SK-N-SH treated with all-trans-retinoic acid at 6 μM for 48 hours (cell line): ENCODE measurements around the gene ARL15.

Source experiments
- ATAC-seq: fragments of 200-7000 bp; cut with Tn5 transposase; 3 replicates; pipeline ENCODE4 v1.9.1; 2020; ENCODE audit warnings: mild to moderate bottlenecking, moderate library complexity
- ARNTL ChIP-seq: fragments of 450-650 bp; formaldehyde crosslinking; IDR thresholded peaks from 2 replicates; pipeline ENCODE4 v1.5.0; 2020; ENCODE audit warnings: low read depth, mild to moderate bottlenecking, moderate library complexity, borderline replicate concordance
- CSDC2 ChIP-seq: fragments of 250-450 bp; sonication (Bioruptor Pico); IDR thresholded peaks from 2 replicates; pipeline ENCODE4 v1.5.0; 2020; ENCODE audit warnings: mild to moderate bottlenecking, moderate library complexity
- ESRRG ChIP-seq: fragments of 250-450 bp; sonication (Bioruptor Pico); IDR thresholded peaks from 2 replicates; pipeline ENCODE4 v1.6.1; 2021; ENCODE audit warnings: mild to moderate bottlenecking
- GLIS3 ChIP-seq: fragments of 250-450 bp; sonication (Bioruptor Pico); IDR thresholded peaks from 2 replicates; pipeline ENCODE4 v1.5.0; 2020; ENCODE audit warnings: mild to moderate bottlenecking, moderate library complexity
- ISL1 ChIP-seq: fragments of 250-450 bp; sonication (Bioruptor Pico); IDR thresholded peaks from 2 replicates; pipeline ENCODE4 v2.1.2; 2022; ENCODE audit warnings: mild to moderate bottlenecking, moderate library complexity
- OSR1 ChIP-seq: fragments of 250-450 bp; sonication (Bioruptor Pico); IDR thresholded peaks from 2 replicates; pipeline ENCODE4 v1.8.0; 2022; ENCODE audit warnings: moderate library complexity, mild to moderate bottlenecking, inconsistent platforms
- SNAI2 ChIP-seq: fragments of 250-450 bp; sonication (Bioruptor Pico); IDR thresholded peaks from 2 replicates; pipeline ENCODE4 v1.5.0; 2020; ENCODE audit warnings: mild to moderate bottlenecking, moderate library complexity
- TOX ChIP-seq: fragments of 250-450 bp; sonication (Bioruptor Pico); IDR thresholded peaks from 2 replicates; pipeline ENCODE4 v1.8.0; 2021; ENCODE audit warnings: mild to moderate bottlenecking, moderate library complexity, borderline replicate concordance
- ZC3H10 ChIP-seq: fragments of 250-450 bp; sonication (Bioruptor Pico); IDR thresholded peaks from 2 replicates; pipeline ENCODE4 v1.5.1; 2021; ENCODE audit warnings: mild to moderate bottlenecking, moderate library complexity
- ZFP3 ChIP-seq: fragments of 250-450 bp; sonication (Bioruptor Pico); IDR thresholded peaks from 2 replicates; pipeline ENCODE4 v1.5.0; 2020; ENCODE audit warnings: mild to moderate bottlenecking, moderate library complexity
- ZFP30 ChIP-seq: fragments of 450-650 bp; formaldehyde crosslinking; IDR thresholded peaks from 2 replicates; pipeline ENCODE4 v1.5.0; 2022; ENCODE audit warnings: mild to moderate bottlenecking, moderate library complexity
- ZNF565 ChIP-seq: fragments of 450-650 bp; formaldehyde crosslinking; conservative IDR thresholded peaks from 2 replicates; pipeline ENCODE4 v1.5.0; 2020; ENCODE audit warnings: low read depth, mild to moderate bottlenecking, moderate library complexity
- ZNF70 ChIP-seq: fragments of 450-650 bp; formaldehyde crosslinking; IDR thresholded peaks from 2 replicates; pipeline ENCODE4 v1.5.0; 2020; ENCODE audit warnings: mild to moderate bottlenecking, moderate library complexity
- ZNF8 ChIP-seq: fragments of 450-650 bp; formaldehyde crosslinking; IDR thresholded peaks from 2 replicates; pipeline ENCODE4 v1.5.0; 2020; ENCODE audit warnings: mild to moderate bottlenecking, moderate library complexity
- TF ChIP-seq, protein P1 (sequence below): fragments of 250-450 bp; sonication (Bioruptor Pico); IDR thresholded peaks from 2 replicates; pipeline ENCODE4 v1.5.1; 2021; ENCODE audit warnings: mild to moderate bottlenecking, moderate library complexity
- TF ChIP-seq, protein P2 (sequence below): fragments of 250-450 bp; sonication (Bioruptor Pico); IDR thresholded peaks from 2 replicates; pipeline ENCODE4 v1.8.0; 2021; ENCODE audit warnings: low read depth, mild to moderate bottlenecking, moderate library complexity, borderline replicate concordance
- TF ChIP-seq, protein P3 (sequence below): fragments of 250-450 bp; sonication (Bioruptor Pico); IDR thresholded peaks from 2 replicates; pipeline ENCODE4 v1.5.1; 2020; ENCODE audit warnings: low read depth, mild to moderate bottlenecking, moderate library complexity
- TF ChIP-seq, protein P4 (sequence below): fragments of 250-450 bp; sonication (Bioruptor Pico); IDR thresholded peaks from 2 replicates; pipeline ENCODE4 v1.5.0; 2020; ENCODE audit warnings: mild to moderate bottlenecking, moderate library complexity
- TF ChIP-seq, protein P5 (sequence below): fragments of 250-450 bp; sonication (Bioruptor Pico); IDR thresholded peaks from 2 replicates; pipeline ENCODE4 v1.8.0; 2020; ENCODE audit warnings: mild to moderate bottlenecking, moderate library complexity, borderline replicate concordance

ARL15 gene

DNA sequence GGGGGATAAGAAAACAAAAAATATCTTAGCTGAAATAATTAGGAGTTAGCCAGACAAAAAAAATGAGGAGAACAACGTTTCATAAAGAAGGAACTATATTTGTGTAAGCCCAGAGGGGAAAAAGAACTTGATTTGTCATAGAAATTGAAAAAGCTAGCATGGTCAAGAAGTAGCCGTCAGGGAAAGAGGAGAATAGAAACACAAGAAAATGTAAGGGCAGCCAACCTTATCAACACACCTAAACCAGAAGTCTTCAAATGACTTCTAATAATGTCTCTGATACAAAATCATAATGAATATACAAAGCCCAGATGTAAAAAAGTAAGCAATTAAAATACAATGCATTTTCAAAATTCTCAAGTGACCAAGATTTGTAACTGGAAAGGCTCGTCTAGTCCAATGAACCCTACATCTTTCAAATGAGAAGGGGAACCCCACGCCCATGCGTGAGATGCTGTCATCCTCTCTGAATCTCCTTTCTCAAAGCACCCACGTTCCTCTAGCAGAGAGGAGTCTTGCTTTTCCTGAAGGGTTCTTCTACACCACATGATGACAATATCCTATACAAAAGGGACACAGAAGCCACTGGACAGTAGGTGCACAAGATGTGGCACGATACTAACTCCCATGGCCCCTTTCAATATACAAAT is 103.7 kb downstream of the ARL15 start:
- TF ChIP-seq SNAI2 (CRISPR knock-in tag) (no peak), ZFP3 (CRISPR knock-in tag) (no peak), ARNTL (CRISPR knock-in tag) (no peak), OSR1 (CRISPR knock-in tag) (no peak), ZNF8 (CRISPR knock-in tag) (no peak), ZNF70 (CRISPR knock-in tag) (no peak)
- TF ChIP-seq, protein P1, sequence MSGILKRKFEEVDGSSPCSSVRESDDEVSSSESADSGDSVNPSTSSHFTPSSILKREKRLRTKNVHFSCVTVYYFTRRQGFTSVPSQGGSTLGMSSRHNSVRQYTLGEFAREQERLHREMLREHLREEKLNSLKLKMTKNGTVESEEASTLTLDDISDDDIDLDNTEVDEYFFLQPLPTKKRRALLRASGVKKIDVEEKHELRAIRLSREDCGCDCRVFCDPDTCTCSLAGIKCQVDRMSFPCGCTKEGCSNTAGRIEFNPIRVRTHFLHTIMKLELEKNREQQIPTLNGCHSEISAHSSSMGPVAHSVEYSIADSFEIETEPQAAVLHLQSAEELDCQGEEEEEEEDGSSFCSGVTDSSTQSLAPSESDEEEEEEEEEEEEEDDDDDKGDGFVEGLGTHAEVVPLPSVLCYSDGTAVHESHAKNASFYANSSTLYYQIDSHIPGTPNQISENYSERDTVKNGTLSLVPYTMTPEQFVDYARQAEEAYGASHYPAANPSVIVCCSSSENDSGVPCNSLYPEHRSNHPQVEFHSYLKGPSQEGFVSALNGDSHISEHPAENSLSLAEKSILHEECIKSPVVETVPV (CRISPR knock-in tag), result no peak
- TF ChIP-seq, protein P2, sequence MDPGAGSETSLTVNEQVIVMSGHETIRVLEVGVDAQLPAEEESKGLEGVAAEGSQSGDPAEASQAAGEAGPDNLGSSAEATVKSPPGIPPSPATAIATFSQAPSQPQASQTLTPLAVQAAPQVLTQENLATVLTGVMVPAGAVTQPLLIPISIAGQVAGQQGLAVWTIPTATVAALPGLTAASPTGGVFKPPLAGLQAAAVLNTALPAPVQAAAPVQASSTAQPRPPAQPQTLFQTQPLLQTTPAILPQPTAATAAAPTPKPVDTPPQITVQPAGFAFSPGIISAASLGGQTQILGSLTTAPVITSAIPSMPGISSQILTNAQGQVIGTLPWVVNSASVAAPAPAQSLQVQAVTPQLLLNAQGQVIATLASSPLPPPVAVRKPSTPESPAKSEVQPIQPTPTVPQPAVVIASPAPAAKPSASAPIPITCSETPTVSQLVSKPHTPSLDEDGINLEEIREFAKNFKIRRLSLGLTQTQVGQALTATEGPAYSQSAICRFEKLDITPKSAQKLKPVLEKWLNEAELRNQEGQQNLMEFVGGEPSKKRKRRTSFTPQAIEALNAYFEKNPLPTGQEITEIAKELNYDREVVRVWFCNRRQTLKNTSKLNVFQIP (CRISPR knock-in tag), result no peak
- ATAC-seq, result no peak

DNA sequence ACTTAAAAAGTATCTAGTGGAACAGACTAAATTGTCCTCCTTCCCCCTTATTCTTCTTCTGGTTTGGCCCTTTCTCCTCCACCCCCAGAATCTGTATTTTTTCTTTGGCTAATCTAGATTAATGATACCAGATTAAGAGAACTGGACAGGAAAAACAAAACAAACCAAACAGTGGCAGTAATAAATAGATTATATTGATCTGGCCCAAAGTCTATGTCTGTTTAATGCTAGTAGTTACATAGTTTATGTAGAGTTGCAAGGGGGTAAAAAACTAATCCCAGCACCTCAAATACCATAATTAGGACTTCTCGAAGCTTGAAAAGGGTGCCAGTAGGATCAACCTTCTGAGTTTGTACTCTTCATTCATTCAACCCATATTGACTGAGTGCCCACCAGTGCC is 104.5 kb downstream of the ARL15 start:
- TF ChIP-seq CSDC2 (CRISPR knock-in tag) (no peak), ISL1 (CRISPR knock-in tag) (no peak), ZFP30 (CRISPR knock-in tag) (no peak), ZC3H10 (CRISPR knock-in tag) (no peak), ESRRG (no peak), TOX (CRISPR knock-in tag) (no peak), ZNF8 (CRISPR knock-in tag) (no peak), OSR1 (CRISPR knock-in tag) (no peak), ARNTL (CRISPR knock-in tag) (no peak)
- TF ChIP-seq, protein P2 (CRISPR knock-in tag), result no peak
- TF ChIP-seq, protein P1 (CRISPR knock-in tag), result no peak
- TF ChIP-seq, protein P3, sequence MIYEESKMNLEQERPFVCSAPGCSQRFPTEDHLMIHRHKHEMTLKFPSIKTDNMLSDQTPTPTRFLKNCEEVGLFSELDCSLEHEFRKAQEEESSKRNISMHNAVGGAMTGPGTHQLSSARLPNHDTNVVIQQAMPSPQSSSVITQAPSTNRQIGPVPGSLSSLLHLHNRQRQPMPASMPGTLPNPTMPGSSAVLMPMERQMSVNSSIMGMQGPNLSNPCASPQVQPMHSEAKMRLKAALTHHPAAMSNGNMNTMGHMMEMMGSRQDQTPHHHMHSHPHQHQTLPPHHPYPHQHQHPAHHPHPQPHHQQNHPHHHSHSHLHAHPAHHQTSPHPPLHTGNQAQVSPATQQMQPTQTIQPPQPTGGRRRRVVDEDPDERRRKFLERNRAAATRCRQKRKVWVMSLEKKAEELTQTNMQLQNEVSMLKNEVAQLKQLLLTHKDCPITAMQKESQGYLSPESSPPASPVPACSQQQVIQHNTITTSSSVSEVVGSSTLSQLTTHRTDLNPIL (CRISPR knock-in tag), result no peak
- TF ChIP-seq, protein P4, sequence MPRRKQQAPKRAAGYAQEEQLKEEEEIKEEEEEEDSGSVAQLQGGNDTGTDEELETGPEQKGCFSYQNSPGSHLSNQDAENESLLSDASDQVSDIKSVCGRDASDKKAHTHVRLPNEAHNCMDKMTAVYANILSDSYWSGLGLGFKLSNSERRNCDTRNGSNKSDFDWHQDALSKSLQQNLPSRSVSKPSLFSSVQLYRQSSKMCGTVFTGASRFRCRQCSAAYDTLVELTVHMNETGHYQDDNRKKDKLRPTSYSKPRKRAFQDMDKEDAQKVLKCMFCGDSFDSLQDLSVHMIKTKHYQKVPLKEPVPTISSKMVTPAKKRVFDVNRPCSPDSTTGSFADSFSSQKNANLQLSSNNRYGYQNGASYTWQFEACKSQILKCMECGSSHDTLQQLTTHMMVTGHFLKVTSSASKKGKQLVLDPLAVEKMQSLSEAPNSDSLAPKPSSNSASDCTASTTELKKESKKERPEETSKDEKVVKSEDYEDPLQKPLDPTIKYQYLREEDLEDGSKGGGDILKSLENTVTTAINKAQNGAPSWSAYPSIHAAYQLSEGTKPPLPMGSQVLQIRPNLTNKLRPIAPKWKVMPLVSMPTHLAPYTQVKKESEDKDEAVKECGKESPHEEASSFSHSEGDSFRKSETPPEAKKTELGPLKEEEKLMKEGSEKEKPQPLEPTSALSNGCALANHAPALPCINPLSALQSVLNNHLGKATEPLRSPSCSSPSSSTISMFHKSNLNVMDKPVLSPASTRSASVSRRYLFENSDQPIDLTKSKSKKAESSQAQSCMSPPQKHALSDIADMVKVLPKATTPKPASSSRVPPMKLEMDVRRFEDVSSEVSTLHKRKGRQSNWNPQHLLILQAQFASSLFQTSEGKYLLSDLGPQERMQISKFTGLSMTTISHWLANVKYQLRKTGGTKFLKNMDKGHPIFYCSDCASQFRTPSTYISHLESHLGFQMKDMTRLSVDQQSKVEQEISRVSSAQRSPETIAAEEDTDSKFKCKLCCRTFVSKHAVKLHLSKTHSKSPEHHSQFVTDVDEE (CRISPR knock-in tag), result no peak
- TF ChIP-seq, all 23 proteins: peak for 0
- ATAC-seq, result no peak

DNA sequence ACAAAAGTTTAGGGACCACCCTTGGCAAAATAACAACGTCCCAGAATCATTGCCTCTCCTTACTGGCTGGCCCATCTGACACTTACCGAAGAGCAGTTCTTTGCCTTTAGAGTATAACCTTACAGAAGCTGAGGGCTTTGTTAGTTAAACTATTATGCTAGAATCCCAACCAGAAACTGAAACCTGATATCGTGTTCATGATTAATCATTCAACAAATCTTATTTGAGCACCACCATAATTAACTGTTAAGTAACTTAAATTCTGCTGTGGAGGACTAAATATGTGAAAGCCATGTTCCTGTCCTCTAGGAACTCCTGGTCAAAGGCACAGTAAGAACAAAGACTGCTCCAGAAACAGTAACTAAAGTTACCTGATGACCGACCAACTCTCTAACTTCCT is 104.9 kb downstream of the ARL15 start:
- no peak for ATAC-seq
- TF ChIP-seq GLIS3 (CRISPR knock-in tag) (no peak), ZNF565 (CRISPR knock-in tag) (no peak), ZNF70 (CRISPR knock-in tag) (no peak), TOX (CRISPR knock-in tag) (no peak), CSDC2 (CRISPR knock-in tag) (no peak), ZFP3 (CRISPR knock-in tag) (no peak), ARNTL (CRISPR knock-in tag) (no peak), SNAI2 (CRISPR knock-in tag) (no peak), ZC3H10 (CRISPR knock-in tag) (no peak)
- TF ChIP-seq, protein P2 (CRISPR knock-in tag), result no peak
- TF ChIP-seq, protein P5, sequence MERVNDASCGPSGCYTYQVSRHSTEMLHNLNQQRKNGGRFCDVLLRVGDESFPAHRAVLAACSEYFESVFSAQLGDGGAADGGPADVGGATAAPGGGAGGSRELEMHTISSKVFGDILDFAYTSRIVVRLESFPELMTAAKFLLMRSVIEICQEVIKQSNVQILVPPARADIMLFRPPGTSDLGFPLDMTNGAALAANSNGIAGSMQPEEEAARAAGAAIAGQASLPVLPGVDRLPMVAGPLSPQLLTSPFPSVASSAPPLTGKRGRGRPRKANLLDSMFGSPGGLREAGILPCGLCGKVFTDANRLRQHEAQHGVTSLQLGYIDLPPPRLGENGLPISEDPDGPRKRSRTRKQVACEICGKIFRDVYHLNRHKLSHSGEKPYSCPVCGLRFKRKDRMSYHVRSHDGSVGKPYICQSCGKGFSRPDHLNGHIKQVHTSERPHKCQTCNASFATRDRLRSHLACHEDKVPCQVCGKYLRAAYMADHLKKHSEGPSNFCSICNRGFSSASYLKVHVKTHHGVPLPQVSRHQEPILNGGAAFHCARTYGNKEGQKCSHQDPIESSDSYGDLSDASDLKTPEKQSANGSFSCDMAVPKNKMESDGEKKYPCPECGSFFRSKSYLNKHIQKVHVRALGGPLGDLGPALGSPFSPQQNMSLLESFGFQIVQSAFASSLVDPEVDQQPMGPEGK (CRISPR knock-in tag), result no peak
- TF ChIP-seq, protein P3 (CRISPR knock-in tag), result no peak
